ENCODE data around the gene MLLT6.

MLLT6 gene

GRCh38 chr17:38710604-38710962 is 5.5 kb downstream of the MLLT6 start:
- no peak overlapping the region for H3K4me3 ChIP-seq (ENCODE audit: low read depth, low read length)
- H3K27me3 ChIP-seq (ENCODE audit: control insufficient read depth, insufficient read depth, low read length): peaks cover 32% of the 10 kb centered on the region
- H3K4me1 ChIP-seq (ENCODE audit: control insufficient read depth, insufficient read depth, low read length): peaks cover 15% of the 10 kb centered on the region
- H3K27ac ChIP-seq (ENCODE audit: low read depth, low read length): no peak overlapping the region
- no peak overlapping the region for H3K9ac ChIP-seq (ENCODE audit: low read depth, low read length)
- no peaks in the 10 kb centered on the region for H3K9me3 ChIP-seq (ENCODE audit: control insufficient read depth, insufficient read depth, low read length)
- H3K36me3 ChIP-seq (ENCODE audit: control insufficient read depth, insufficient read depth, low read length): 0 out of 2 replicates have a peak, but pooled peaks cover 5% of the 10 kb centered on the region

DNA sequence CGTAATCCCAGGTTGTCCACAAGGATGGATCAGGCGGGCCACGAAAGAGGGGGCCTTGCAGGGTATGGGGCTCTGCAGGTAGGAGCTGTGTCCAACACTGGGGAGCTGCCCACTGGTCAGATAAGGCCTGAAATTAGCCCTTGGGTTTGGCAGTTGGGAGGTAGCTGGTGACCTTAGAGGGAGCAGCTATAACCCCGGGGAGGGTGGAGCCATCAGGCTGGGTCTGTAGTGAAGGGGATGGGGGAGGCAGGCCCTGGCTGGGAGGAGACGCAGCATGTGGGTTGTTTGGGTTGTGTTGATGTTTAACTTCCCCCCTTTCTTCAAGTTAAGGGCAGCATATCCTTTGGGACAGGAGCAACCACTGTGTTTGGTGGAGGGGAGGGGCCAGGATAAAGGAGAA is 5.9 kb downstream of the MLLT6 start:
- peaks cover 19% of the 10 kb centered on the region for H3K4me1 ChIP-seq (ENCODE audit: control insufficient read depth, insufficient read depth, low read length)
- H3K27me3 ChIP-seq (ENCODE audit: control insufficient read depth, insufficient read depth, low read length): peaks cover 28% of the 10 kb centered on the region
- H3K36me3 ChIP-seq (ENCODE audit: control insufficient read depth, insufficient read depth, low read length): 0 out of 2 replicates have a peak, but pooled peaks cover 5% of the 10 kb centered on the region
- no peak overlapping the region for H3K27ac ChIP-seq (ENCODE audit: low read depth, low read length)
- H3K9me3 ChIP-seq (ENCODE audit: control insufficient read depth, insufficient read depth, low read length): no peaks in the 10 kb centered on the region
- no peak overlapping the region for H3K4me3 ChIP-seq (ENCODE audit: low read depth, low read length)
- no peak overlapping the region for H3K9ac ChIP-seq (ENCODE audit: low read depth, low read length)

DNA sequence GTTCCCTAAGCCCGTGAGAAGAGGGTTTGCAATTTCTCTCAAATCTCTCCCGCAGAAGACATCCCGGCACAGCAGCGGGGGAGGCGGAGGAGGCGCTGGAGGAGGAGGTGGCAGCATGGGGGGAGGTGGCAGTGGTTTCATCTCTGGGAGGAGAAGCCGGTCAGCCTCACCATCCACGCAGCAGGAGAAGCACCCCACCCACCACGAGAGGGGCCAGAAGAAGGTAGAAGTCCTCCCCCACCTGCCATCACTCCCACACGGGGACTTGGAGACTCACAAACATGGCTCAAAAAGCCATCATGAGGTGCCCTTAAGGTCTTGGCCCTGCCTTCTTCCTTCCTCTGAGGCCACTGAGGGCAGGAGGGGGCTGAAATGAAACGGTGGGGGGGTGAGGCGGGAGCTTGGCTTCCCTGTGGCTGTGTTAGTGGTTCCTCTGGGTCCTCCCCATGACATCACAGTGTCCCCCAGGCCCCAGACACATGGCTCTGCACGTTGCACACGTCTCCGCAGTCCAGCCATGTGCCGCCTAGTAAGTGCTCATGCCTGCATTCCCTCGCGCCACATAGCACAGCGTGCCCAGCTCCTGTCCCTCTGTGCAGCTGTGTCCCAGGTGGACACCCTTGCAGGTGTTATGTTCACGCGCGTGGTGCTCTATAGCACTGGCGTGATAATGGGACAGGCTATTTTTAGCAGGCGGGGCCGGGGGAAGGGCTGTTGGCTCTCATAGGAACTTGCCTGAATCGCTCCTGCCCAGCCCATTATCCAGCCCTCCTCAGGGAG is 6.9 kb downstream of the MLLT6 start:
- Histone ChIP-seq H3K36me3 (ENCODE audit: control insufficient read depth, insufficient read depth, low read length) (0 out of 2 replicates have a peak, but pooled peaks cover 5% of the 10 kb centered on the region), H3K4me1 (ENCODE audit: control insufficient read depth, insufficient read depth, low read length) (peaks cover 15% of the 10 kb centered on the region), H3K9ac (ENCODE audit: low read depth, low read length) (no peak overlapping the region), H3K4me3 (ENCODE audit: low read depth, low read length) (no peak overlapping the region), H3K27ac (ENCODE audit: low read depth, low read length) (no peak overlapping the region), H3K27me3 (ENCODE audit: control insufficient read depth, insufficient read depth, low read length) (peaks cover 18% of the 10 kb centered on the region), H3K9me3 (ENCODE audit: control insufficient read depth, insufficient read depth, low read length) (no peaks in the 10 kb centered on the region)

GRCh38 chr17:38712593-38712992 is 7.5 kb downstream of the MLLT6 start:
- Histone ChIP-seq H3K27me3 (ENCODE audit: control insufficient read depth, insufficient read depth, low read length) (peaks cover 12% of the 10 kb centered on the region), H3K36me3 (ENCODE audit: control insufficient read depth, insufficient read depth, low read length) (0 out of 2 replicates have a peak, but pooled peaks cover 5% of the 10 kb centered on the region), H3K27ac (ENCODE audit: low read depth, low read length) (no peak overlapping the region), H3K4me3 (ENCODE audit: low read depth, low read length) (no peak overlapping the region), H3K9me3 (ENCODE audit: control insufficient read depth, insufficient read depth, low read length) (no peaks in the 10 kb centered on the region), H3K4me1 (ENCODE audit: control insufficient read depth, insufficient read depth, low read length) (peaks cover 15% of the 10 kb centered on the region), H3K9ac (ENCODE audit: low read depth, low read length) (no peak overlapping the region)

DNA sequence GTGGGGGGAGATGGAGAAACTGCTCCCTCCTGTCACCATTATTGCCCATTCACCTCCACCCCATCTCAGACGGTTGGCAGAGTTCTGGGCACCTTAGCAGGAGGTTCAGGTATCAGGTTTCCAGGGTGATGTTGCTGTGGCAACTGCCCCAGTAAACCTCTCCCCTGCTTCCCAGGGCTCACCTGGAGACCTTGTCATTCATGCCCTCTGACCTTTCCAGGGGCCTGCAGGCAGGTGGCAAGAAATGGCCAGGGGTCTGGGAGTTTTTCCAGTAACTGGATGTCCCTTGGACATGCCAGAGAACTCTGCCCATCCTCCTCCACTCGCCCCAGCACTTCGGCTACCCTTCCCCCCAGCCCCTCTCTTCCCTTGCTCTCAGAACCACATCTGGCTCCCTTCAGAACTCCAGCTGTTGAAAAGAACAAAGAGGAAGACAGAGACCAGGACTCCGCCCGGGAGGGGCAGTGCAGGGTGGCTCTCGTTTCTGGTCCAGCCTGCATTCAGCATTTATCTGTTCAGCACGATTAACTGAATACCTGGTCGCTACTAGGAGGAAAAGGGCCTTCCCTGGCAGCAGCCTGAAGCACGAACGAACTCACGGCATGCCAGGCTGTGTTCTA is 8.5 kb downstream of the MLLT6 start:
- Histone ChIP-seq H3K4me1 (ENCODE audit: control insufficient read depth, insufficient read depth, low read length) (peaks cover 15% of the 10 kb centered on the region), H3K27ac (ENCODE audit: low read depth, low read length) (no peak overlapping the region), H3K9ac (ENCODE audit: low read depth, low read length) (no peak overlapping the region)

DNA sequence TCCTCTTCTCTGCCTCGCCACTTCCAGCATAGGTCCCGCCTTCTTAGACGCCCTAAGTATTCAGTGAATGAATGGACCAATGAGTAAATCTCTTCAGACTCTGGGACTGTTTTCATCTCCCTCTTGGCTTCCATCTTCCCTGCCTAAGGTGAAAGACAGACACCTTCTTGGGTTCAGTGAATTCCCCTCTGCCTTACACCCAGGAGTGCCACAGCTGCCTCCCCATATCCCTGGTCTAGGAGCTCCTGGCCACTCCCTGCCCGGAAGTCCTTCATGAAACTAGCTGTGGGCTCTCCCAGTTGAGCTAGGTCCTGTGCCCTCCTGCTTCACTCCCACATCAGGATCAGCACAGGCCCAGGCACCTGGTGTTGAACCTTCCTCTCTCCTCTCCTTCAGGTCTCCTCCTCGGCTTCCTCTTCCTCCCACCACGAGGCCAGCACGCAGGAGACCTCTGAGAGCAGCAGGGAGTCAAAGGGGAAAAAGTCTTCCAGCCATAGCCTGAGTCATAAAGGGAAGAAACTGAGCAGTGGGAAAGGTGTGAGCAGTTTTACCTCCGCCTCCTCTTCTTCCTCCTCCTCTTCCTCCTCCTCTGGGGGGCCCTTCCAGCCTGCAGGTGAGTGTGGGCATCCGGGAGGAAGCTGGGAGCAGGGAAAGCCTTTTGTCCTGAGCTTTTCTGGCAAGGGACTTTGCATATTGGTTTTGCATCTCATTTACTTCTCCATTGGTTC is 10.3 kb downstream of the MLLT6 start:
- Histone ChIP-seq H3K36me3 (ENCODE audit: control insufficient read depth, insufficient read depth, low read length) (0 out of 2 replicates have a peak, but pooled peaks cover 5% of the 10 kb centered on the region), H3K27me3 (ENCODE audit: control insufficient read depth, insufficient read depth, low read length) (peaks cover under 1% of the 10 kb centered on the region; the same call in 1 of the 2 replicates), H3K4me1 (ENCODE audit: control insufficient read depth, insufficient read depth, low read length) (peaks cover 23% of the 10 kb centered on the region), H3K9ac (ENCODE audit: low read depth, low read length) (no peak overlapping the region), H3K27ac (ENCODE audit: low read depth, low read length) (no peak overlapping the region), H3K4me3 (ENCODE audit: low read depth, low read length) (0 out of 2 replicates have a peak overlapping the region, but pooled peaks have one; percentile 16), H3K9me3 (ENCODE audit: control insufficient read depth, insufficient read depth, low read length) (no peaks in the 10 kb centered on the region)

More for the DNA sequence above, 8.5 kb downstream of the MLLT6 start:
- Histone ChIP-seq H3K36me3 (ENCODE audit: control insufficient read depth, insufficient read depth, low read length) (0 out of 2 replicates have a peak, but pooled peaks cover 5% of the 10 kb centered on the region), H3K9me3 (ENCODE audit: control insufficient read depth, insufficient read depth, low read length) (no peaks in the 10 kb centered on the region), H3K4me3 (ENCODE audit: low read depth, low read length) (no peak overlapping the region), H3K27me3 (ENCODE audit: control insufficient read depth, insufficient read depth, low read length) (peaks cover 3% of the 10 kb centered on the region; the same call in 1 of the 2 replicates)

DNA sequence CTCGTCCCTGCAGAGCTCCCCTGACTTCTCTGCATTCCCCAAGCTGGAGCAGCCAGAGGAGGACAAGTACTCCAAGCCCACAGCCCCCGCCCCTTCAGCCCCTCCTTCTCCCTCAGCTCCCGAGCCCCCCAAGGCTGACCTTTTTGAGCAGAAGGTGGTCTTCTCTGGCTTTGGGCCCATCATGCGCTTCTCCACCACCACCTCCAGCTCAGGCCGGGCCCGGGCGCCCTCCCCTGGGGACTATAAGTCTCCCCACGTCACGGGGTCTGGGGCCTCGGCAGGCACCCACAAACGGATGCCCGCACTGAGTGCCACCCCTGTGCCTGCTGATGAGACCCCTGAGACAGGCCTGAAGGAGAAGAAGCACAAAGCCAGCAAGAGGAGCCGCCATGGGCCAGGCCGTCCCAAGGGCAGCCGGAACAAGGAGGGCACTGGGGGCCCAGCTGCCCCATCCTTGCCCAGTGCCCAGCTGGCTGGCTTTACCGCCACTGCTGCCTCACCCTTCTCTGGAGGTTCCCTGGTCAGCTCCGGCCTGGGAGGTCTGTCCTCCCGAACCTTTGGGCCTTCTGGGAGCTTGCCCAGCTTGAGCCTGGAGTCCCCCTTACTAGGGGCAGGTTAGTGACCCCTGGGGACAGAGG is 11.4 kb downstream of the MLLT6 start:
- no peak overlapping the region for H3K27ac ChIP-seq (ENCODE audit: low read depth, low read length)
- H3K36me3 ChIP-seq (ENCODE audit: control insufficient read depth, insufficient read depth, low read length): 0 out of 2 replicates have a peak, but pooled peaks cover 5% of the 10 kb centered on the region
- no peak overlapping the region for H3K4me3 ChIP-seq (ENCODE audit: low read depth, low read length)
- peaks cover 12% of the 10 kb centered on the region for H3K27me3 ChIP-seq (ENCODE audit: control insufficient read depth, insufficient read depth, low read length)
- H3K9ac ChIP-seq (ENCODE audit: low read depth, low read length): no peak overlapping the region
- peaks cover 23% of the 10 kb centered on the region for H3K4me1 ChIP-seq (ENCODE audit: control insufficient read depth, insufficient read depth, low read length)
- H3K9me3 ChIP-seq (ENCODE audit: control insufficient read depth, insufficient read depth, low read length): no peaks in the 10 kb centered on the region

DNA sequence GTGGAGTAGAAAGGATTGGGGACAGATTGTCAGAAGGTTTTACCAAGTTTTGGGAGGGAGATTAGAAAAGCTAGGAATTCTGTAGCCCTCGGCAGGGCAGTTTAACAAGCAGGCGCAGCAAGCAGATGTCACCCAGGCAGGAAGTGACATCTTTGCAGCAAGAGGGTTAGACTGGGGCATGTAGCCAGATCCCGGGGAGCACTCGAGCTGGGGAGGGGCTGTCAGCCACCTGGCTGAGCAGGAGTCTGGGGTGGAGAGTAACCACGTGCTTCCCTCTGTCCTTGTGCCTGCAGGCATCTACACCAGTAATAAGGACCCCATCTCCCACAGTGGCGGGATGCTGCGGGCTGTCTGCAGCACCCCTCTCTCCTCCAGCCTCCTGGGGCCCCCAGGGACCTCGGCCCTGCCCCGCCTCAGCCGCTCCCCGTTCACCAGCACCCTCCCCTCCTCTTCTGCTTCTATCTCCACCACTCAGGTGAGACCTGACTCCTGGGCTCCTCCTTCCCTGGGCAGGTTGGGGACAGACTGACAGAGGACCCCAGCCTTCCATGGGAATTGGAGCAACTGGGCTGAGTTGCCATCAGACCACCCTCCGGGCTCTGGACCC is 12.2 kb downstream of the MLLT6 start:
- Histone ChIP-seq H3K27me3 (ENCODE audit: control insufficient read depth, insufficient read depth, low read length) (peaks cover 13% of the 10 kb centered on the region), H3K36me3 (ENCODE audit: control insufficient read depth, insufficient read depth, low read length) (no peaks in the 10 kb centered on the region), H3K4me3 (ENCODE audit: low read depth, low read length) (no peak overlapping the region), H3K9ac (ENCODE audit: low read depth, low read length) (no peak overlapping the region), H3K9me3 (ENCODE audit: control insufficient read depth, insufficient read depth, low read length) (no peaks in the 10 kb centered on the region), H3K4me1 (ENCODE audit: control insufficient read depth, insufficient read depth, low read length) (peaks cover 23% of the 10 kb centered on the region), H3K27ac (ENCODE audit: low read depth, low read length) (no peak overlapping the region)

DNA sequence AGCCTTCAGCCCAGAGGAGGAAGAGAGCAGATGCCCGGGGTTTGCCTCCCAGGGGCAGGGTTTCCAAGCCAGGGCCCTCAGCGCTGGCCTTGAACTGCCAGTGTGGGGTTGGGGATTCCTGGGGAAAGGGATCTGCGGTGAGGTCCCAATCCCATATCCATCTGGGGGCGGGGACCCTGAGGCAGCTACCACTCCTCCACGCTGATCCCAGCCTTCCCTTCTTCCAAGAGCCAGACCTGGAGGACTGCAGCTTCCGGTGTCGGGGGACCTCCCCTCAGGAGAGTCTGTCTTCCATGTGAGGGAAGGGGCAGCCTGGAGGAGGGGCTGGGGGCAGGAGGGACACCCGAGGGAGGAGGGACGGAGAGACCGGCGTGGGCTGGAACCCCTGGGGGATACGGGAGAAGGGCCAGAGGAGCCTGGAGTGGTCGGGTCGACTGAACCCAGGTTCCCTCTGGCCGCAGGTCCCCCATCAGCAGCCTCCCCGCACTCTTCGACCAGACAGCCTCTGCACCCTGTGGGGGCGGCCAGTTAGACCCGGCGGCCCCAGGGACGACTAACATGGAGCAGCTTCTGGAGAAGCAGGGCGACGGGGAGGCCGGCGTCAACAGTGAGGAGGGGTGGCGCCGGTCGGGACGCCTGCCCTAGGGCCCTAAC is 14.3 kb downstream of the MLLT6 start:
- peaks cover 17% of the 10 kb centered on the region for H3K4me1 ChIP-seq (ENCODE audit: control insufficient read depth, insufficient read depth, low read length)
- peaks cover 13% of the 10 kb centered on the region for H3K27me3 ChIP-seq (ENCODE audit: control insufficient read depth, insufficient read depth, low read length)
- peak overlapping the region; percentile 47; the same call in 1 of the 2 replicates for H3K4me3 ChIP-seq (ENCODE audit: low read depth, low read length)
- H3K9ac ChIP-seq (ENCODE audit: low read depth, low read length): no peak overlapping the region
- H3K9me3 ChIP-seq (ENCODE audit: control insufficient read depth, insufficient read depth, low read length): no peaks in the 10 kb centered on the region
- H3K36me3 ChIP-seq (ENCODE audit: control insufficient read depth, insufficient read depth, low read length): no peaks in the 10 kb centered on the region
- H3K27ac ChIP-seq (ENCODE audit: low read depth, low read length): no peak overlapping the region

All from HUES48 (cell line).